Stimulated activated CD8-positive, alpha-beta memory T cell treated with anti-CD3 and anti-CD28 coated beads, Interleukin-12 subunit alpha, Interleukin-12 subunit beta, amount 100 ng/mL, for 4 hours (primary cell): ENCODE measurements around the gene RETREG3.
"Not testable (repeated sequence)": the region's sequence is repeated elsewhere in the genome, so short reads cannot be mapped to it uniquely, and the experiment has no call there.

Source experiments
- DNase-seq: peaks from one replicate; pipeline ENCODE4 v3.0.0-alpha.2; 2020; ENCODE audit warnings: low read depth

The RETREG3 gene

DNA sequence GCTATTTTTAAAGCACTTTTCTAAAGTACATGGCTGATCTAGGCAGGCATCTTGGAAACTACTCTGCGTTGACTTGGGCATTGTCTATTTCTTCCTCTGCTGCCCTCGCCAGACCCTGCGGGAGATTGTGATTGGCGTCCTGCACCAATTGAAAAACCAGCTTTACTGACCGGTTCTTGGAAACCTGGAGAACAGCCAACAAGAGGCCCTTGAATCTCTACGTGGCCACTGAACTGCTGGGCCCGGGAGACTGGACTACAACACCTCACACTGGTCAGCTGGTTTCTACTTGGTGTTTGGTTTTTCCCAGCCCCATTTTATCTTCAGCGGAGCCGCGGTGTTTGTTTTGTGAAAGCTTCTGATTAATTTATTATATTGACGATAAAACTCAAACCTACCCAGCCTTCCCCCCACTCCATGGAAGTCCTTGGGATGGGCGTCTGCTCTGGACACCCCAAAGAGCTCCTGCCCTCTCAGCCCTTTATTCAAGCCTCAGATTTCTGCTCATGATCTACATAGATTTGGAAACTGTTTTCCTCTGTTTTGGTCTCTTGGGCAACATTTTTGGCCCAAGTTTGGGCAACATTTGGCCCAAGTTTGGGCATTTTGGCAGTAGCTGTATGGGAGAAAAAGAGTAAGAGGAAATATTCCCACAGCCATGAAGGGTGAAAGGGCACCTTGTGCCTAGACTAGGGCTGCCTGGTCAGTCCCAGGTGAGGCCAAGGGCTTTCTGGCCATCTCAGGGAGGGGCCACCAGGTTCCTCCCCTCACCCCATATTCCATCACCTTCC, 37.5 kb downstream of the RETREG3 start:
- DNase-seq: no peak

DNA sequence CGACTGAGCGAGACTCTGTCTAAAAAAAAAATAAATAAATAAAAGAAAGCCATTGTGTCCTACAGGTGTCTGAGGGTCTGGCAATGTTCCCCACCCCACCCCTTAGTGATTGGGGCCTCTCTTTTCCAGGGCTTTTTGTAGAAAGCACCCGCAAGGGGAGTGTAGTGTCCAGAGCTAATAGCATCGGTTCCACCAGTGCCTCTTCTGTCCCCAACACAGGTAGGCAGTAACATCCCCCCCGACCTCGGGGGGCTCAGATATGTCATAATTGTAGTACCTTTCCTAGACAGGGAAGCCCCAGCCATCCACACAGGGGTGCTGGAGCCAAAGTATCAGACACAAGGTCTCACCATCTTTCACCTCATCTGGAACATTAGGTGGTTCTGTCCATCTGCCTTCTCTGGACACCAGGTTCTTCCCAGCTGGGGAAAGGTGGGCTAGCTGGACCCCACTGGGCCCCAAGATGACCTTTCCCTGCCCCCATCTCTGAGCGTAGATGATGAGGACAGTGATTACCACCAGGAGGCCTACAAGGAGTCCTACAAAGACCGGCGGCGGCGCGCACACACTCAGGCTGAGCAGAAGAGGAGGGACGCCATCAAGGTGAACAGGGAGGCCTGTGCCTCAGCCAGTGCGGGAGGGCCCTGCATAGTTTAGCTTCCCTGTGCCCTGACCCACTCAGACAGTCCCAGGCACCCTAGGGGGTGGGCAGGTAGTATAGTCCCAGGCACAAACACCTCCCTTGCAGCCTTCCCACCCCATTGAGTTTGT, 40.6 kb downstream of the RETREG3 start:
- DNase-seq: no peak

DNA sequence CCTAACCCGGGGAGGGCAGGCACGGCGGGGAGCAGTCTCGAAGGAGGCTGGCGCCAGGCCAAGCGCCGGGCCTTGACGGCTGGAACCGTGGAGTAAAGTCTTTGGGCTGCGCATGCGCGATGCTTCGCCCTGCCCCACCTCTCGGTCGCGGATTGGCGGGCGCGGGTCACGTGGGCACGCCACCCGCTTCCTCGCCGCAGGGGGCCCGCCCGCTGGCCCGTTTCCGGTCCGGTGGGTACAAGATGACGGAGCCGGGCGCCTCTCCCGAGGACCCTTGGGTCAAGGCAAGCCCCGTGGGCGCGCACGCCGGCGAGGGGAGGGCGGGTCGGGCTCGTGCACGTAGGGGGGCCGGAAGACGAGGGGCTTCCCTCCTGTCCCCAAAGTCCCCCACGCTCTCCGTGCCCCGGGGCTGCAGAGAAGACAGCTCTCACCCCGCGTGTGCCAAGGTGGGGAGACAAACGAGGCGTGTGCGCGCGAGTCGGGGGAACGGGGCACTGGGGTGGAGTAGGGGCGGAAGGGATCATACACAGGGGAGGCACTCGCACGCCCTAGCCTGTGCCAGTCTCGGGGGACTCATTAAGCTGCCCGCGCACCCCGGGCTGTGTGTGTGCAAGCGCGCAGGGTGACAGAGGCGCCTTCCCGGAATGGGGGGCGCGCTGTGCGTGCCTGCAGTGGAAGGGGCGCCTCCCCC, 42.1 kb downstream of the RETREG3 start, which contains the start of gene MLX:
Gene MLX (plus strand): TSS at position 218 of the 691 bp plus-strand sequence. CDS start 25 bp downstream, at position 243.
- DNase-seq: peak; percentile 87

DNA sequence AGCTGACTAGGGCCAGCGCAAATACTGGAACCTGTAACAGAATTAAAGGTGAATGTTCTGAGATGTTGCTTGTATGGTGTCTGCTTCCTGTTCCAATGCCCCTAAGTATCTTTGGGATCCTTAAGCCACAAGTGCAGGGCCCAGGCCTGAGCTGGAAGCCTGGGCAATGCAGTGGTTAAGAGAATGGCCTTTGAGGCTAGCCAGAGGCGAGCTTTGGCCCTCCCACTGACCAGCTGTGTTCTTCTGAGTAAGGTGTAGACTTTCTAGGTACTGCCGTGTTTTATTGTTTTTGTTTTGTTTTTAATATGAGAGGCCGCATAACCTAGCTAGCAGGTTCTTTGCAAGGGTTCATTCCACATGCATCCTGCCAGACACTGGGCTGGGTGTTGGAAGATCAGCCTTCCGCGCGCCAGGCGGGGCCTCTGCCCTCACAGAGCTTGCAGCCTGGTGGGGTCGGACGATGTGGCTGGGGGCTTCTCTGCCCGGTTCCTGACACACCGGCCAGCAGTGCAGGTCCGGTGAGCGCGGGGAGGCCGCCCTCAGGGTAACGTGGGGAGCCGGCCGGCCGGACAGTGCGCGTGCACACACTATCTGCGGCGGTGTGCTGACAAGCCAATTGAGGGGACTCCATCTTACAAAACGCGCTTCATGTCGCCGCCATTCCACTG, 42.8 kb downstream of the RETREG3 start:
- no peak for DNase-seq

DNA sequence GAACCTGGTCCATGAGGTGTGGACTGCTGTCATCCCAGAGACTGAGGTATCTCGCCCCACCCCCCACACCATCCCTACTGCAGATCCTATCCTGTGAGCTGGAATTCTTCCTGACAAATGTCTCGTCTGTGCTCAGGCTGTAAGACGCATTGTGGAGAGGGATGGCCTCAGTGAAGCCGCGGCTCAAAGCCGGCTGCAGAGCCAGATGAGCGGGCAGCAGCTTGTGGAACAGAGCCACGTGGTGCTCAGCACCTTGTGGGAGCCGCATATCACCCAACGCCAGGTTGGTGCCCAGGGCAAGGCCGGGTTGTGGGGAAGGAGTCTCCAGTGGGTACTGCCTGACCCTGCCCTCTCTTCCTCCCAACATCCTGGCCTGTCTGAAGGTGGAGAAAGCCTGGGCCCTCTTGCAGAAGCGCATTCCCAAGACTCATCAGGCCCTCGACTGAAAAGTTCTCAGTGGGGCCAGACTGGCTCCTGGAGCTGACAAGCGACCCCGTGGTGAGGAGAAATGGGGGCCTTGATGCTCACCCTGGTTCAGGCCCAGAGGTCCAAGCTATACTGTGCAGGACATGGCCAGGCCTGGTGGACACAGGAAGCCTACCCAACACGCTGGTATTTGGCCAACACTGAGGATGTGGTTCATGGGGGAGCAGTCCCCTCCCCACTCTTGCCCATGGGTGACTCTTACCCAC, 43.5 kb downstream of the RETREG3 start:
- DNase-seq: no peak

DNA sequence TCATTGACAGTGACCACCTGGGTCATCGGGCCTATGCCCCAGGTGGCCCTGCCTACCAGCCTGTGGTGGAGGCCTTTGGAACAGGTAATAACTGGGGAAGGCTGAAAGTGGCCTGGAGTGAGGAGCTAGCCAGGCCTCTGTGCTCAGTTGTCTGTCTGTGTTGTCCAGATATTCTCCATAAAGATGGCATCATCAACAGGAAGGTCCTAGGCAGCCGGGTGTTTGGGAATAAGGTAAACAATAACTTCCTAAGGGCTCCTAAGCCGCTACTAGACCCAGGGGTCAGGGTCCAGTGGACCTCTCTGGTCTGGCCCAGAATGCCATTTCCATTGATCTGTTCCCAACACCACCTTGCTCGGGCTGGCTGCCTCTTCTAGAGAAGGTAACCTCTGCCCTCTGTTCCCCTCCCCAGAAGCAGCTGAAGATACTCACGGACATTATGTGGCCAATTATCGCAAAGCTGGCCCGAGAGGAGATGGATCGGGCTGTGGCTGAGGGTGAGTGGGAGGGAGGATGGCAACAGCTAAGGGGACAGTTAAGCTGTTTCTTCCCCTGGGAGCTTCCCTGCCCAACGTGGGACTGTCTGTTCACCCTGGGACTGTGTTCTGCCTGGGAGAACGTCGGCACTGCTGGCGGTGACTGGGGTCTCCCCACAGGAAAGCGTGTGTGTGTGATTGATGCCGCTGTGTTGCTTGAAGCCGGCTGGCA, 44.2 kb downstream of the RETREG3 start:
- DNase-seq: no peak

DNA sequence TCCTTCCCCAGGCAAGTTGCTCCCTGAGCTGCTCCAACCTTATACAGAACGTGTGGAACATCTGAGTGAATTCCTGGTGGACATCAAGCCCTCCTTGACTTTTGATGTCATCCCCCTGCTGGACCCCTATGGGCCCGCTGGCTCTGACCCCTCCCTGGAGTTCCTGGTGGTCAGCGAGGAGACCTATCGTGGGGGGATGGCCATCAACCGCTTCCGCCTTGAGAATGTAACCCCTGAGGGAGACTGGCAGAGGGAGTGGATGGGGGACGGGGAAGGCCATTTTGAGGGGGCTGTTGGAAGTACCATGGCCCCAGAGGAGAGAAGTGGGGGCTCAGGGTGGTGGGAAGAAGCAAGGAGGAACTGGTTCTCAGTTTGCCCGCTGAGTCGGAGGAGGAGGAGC, 45.2 kb downstream of the RETREG3 start:
- DNase-seq: no peak

DNA sequence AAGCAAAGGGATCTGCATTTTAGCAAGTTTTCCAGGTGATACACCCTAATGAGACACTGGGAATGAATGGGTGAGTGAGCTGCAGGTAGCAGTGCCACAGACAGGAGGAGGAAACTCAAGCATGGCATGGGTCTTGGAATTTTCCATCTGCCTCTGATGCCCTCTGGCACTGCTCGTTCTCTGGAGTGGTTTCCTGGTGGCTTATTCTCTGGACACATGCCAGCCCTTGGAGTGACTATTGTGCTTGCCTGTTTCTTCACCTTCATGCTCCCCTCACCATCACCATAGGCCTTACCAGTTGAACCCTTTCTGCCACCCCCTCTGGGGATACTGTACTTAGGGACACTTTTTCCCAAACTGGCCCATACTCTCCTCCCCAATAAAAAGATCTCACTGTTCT, 45.6 kb downstream of the RETREG3 start:
- DNase-seq: no peak

DNA sequence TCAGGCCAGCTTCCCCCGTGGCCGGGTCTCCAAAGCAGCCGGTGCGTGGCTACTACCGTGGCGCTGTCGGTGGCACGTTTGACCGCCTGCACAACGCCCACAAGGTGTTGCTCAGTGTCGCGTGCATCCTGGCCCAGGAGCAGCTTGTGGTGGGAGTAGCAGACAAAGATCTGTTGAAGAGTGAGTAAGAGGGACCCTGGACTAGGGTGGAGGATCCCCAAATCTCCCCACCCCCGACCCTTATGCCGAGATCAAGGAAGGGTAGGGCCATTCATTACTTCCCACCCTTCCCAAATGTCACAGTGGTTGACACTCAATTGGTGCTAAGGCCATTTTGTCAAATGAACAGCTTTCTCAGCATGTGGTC, 46.0 kb downstream of the RETREG3 start:
- no peak for DNase-seq

DNA sequence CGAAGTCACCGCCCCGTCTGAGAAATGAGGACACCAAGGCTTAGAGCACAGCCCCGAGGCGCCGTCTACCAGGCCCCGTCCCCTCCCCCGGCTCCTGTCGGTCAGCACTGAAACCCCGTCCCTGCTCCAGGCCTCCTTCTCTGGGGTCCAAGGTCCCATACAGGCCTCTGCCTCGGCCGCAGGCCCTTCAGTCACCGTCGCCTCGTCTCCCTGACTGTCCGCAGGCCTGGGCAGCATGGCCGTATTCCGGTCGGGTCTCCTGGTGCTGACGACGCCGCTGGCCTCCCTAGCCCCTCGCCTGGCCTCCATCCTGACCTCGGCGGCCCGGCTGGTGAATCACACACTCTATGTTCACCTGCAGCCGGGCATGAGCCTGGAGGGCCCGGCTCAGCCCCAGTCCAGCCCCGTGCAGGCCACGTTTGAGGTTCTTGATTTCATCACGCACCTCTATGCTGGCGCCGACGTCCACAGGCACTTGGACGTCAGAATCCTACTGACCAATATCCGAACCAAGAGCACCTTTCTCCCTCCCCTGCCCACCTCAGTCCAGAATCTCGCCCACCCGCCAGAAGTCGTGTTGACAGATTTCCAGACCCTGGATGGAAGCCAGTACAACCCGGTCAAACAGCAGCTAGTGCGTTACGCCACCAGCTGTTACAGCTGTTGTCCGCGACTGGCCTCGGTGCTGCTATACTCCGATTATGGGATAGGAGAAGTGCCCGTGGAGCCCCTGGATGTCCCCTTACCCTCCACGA, 46.6 kb downstream of the RETREG3 start:
- no peak for DNase-seq

DNA sequence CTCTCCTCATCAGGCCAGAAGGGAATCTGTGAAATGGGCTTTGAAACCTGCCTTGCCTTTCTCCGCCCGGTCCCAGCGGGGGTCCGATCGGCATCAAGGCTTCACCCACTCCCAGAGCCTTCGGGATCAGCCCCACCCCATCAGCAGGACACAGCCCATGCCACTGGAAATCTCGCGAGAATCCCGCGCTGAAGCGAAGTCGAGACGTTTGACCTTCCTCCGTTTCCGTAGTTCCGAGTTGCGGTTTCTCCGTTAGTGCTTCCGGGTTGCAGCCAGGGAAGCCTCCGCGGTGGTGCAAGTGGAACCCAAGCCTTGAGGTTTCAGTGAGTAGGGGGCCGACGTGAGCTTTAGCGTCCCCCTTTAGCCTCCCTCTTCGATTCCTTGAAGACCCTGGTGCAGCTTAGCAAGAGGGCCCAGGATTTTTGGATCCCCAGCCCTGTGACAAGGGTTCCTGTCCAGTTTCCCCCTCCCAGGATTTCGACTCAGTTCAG, 47.2 kb downstream of the RETREG3 start, which contains the start of gene COASY:
Gene COASY (plus strand): TSS at position 252 of the 491 bp plus-strand sequence. CDS start 475 bp downstream, outside the sequence.
- DNase-seq: peak; percentile 80

DNA sequence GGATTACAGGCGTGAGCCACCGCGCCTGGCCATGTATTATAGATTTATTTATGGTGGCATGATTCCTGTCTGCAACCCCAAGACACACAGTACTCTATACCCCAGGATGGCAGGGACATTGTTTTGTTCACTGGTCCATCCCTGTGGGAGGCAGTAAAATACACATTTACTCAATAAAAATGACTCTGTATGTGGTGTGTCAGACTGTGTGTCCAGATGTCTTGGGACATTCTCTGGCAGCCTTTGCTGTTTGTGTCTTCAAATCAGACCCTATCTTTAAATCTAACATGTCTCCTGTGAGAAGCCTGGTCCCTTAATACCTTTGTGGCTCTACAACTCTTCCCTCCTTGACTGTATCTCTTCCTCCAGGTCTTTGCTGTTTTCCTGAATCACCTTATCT, 48.9 kb downstream of the RETREG3 start:
- DNase-seq: no peak

DNA sequence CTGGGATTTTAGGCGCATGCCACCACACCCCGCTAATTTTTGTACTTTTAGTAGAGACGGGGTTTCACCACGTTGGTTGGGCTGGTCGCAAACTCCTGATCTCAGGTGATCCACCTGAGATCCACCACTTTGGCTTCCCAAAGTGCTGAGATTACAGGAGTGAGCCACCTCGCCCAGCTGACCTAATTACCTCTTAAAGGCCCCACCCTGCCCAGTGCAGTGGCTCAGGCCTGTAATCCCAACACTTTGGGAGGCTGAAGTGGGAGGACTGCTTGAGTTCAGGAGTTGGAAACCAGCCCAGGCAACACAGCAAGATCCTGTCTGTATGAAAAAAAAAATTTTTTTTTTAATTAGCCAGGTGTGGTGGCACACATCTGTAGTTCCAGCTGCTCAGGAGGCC, 50.1 kb downstream of the RETREG3 start:
- no peak for DNase-seq

DNA sequence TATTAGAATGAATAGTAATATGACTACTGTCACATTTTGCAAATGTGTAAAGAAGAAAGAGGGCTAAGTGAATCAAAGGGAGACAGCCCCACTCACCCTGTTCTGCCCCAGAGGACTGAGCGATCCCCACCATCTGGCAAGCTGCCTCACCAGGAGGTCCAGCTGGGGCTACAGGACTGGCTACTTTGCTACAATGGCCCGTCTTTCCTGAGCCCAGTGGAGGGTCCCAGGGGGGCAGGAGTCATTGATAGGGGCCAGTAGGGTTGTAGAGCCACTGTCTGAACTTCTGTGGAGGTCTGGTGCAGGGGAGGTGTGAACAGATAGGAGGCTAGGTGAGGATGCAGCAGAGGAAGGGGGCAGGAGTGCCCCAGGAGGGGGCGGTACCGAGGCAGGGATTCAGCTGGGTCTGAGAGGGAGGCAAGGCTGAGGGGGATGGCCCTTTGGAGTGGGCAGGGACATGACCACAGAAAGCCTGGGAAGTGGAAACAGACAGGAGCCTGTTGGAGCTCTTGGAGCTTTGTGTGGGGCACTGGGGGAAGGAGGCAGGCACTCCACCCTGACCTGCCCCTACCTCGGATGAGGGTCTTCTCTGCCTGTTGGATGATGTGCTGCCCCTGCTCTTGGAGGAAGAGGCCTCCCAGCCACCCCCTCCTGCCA, 53.1 kb downstream of the RETREG3 start:
- not testable (repeated sequence) for DNase-seq

DNA sequence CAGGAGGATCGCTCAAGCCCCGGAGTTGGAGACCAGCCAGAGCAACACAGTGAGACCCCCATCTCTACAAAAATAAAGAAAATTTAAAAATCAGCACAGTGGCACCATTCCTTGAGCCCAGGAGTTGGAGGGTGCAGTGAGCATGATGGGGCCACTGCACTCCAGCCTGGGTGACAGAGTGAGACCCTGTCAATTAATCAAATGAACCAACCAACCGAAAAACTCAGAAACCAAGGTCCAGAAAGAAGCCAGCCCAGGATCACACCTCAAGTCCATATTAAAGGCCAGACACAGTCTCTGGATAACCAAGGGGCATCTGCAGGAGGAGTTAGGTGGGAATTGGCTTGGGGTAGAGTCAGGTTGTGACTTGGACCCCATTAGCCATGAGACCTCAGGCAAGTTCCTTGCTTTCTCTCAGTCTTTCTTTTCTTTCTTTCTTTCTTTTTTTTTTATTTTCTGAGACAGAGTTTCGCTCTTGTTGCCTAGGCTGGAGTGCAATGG, 54.0 kb downstream of the RETREG3 start:
- no peak for DNase-seq

DNA sequence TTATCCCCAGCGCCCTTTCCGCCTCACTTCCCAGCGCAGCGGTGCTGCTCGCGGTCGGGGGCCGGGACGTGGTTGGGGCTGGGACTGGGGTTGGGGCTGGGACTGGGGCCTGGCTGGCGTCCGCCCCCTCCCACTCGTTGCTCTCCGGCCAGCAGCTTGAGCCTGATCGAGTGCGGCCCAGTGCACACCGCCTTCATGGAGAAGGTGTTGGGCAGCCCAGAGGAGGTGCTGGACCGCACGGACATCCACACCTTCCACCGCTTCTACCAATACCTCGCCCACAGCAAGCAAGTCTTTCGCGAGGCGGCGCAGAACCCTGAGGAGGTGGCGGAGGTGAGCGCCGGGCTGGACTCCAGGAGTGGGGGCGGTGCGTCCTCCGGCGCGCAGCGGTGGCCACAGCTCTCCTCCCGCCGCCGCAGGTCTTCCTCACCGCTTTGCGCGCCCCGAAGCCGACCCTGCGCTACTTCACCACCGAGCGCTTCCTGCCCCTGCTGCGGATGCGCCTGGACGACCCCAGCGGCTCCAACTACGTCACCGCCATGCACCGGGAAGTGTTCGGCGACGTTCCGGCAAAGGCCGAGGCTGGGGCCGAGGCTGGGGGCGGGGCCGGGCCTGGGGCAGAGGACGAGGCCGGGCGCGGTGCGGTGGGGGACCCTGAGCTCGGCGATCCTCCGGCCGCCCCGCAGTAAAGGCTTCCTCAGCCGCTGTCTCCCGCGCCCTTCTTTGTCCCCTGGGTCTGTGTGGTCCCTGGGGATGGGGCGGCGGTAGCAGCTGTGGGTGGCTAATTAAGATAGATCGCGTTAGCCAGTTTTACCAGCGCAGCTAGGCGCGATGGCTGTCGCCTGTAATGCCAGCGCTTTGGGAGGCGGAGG, 54.7 kb downstream of the RETREG3 start:
- DNase-seq: peak; percentile 65

DNA sequence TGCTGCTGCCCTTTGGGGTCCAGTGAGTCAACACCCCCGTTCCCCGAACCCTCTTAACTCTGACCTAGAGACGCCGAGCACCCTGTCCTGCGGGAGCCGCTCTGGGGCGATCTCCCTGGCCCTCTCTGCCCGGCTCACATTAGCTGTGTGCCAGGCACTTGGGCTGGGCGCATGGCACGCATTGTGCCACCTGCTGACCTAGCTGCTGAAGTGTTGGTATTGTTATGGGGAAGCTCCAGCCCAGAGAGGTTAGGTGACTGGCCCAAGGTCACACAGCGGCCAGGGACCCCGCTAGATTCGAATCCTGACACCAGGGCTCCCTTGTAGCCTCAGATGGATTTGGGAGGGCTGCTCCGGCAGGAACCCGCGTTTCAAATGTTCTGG, 55.3 kb downstream of the RETREG3 start:
- DNase-seq: no peak

DNA sequence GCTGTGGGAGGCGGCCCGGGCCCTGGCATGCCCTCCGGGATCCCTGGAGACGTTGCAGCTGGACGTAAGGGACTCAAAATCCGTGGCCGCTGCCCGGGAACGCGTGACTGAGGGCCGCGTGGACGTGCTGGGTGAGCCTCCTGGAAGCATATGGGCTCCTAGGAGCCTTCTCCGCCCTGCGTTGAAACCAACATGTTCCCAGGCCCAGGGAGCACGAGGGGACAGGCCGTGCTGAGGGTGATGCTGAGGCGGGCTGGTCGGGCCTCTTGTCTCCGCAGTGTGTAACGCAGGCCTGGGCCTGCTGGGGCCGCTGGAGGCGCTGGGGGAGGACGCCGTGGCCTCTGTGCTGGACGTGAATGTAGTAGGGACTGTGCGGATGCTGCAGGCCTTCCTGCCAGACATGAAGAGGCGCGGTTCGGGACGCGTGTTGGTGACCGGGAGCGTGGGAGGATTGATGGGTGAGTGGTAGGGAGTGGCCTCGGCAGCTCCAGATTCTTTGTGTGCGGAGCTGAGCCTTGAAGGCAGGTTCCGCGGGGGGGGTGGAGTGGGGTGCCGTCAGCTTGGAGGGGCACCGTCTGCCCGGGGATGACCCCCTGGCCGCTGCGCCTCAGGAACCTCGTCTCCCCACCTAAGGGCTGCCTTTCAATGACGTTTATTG, 55.9 kb downstream of the RETREG3 start:
- no peak for DNase-seq
